OCI-LY7 (cell line): ENCODE measurements around the gene RASAL3.

ENCODE experiments used
- EZH2phosphoT487 ChIP-seq: fragments of 200-600 bp; sonication (generic); IDR thresholded peaks from 2 replicates; pipeline ENCODE4 v1.6.1; 2018; ENCODE audit warnings: low read depth, borderline replicate concordance, mild to moderate bottlenecking, mixed run types, antibody characterized with exemption, low read length, moderate library complexity, mixed read lengths
- TF ChIP-seq, protein P1 (sequence below): fragments of 200-600 bp; sonication (generic); conservative IDR thresholded peaks from 2 replicates; pipeline ENCODE4 v1.5.1; 2014; ENCODE audit warnings: mild to moderate bottlenecking, antibody characterized with exemption, low read length, moderate library complexity, mixed read lengths

DNA sequence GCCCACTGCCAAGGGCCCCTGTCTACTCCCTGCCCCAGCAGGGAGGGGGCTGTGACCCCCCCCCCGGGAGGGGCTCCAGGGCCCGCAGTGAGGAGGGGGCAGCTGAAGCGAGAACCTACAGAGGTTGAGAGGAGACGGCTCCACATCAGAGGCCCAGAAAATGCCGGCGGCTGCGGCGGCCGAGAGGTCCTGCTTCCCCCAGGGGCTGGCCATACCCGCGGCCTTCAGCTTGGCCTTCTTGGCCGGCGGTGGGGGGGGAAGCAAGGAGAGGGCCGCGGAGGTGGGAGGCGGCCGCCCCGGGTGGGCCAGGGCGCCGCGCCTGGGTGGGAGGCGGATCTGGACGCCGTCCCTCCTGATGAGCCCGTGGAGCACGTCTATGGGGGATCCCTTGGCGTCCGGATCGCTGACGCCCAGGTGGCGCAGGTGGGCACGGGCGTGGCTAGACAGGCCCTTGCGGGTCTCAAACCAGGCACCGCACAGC is 36.3 kb downstream of the RASAL3 start:
- TF ChIP-seq, protein P1, sequence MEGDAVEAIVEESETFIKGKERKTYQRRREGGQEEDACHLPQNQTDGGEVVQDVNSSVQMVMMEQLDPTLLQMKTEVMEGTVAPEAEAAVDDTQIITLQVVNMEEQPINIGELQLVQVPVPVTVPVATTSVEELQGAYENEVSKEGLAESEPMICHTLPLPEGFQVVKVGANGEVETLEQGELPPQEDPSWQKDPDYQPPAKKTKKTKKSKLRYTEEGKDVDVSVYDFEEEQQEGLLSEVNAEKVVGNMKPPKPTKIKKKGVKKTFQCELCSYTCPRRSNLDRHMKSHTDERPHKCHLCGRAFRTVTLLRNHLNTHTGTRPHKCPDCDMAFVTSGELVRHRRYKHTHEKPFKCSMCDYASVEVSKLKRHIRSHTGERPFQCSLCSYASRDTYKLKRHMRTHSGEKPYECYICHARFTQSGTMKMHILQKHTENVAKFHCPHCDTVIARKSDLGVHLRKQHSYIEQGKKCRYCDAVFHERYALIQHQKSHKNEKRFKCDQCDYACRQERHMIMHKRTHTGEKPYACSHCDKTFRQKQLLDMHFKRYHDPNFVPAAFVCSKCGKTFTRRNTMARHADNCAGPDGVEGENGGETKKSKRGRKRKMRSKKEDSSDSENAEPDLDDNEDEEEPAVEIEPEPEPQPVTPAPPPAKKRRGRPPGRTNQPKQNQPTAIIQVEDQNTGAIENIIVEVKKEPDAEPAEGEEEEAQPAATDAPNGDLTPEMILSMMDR = no peak
- no peak for TF ChIP-seq EZH2phosphoT487
